Astrocyte (in vitro differentiated cells and primary cell): ENCODE data around the gene SIK3. TPM values are rescaled to one million over a fixed set of nuclear protein-coding genes. Genes with fewer than 3 reads are reported as not detected.
A peak's percentile ranks its signal among the peaks of the same experiment; 100 is the strongest.

ENCODE experiments used
- DNase-seq: peaks from one replicate; pipeline ENCODE4 v3.0.0-alpha.2; 2010; ENCODE audit warnings: low read depth
- FAIRE-seq: peaks from 2 replicates; lab custom pipeline; 2011; peaks lifted over from hg19 to GRCh38; lab: Jason Lieb, UNC
- H2AFZ ChIP-seq: 2 replicates; pipeline ENCODE4 v1.6.0; 2012; ENCODE audit warnings: low read depth, low read length, inconsistent platforms
- H3K27ac ChIP-seq: 2 replicates; pipeline ENCODE4 v1.5.1; 2011; ENCODE audit warnings: low read depth, low read length, inconsistent platforms
- H3K27me3 ChIP-seq: 2 replicates; pipeline ENCODE4 v1.6.0; 2011; ENCODE audit warnings: low read length, inconsistent platforms; ENCODE audit not compliant: insufficient read depth
- H3K36me3 ChIP-seq: 2 replicates; pipeline ENCODE4 v1.5.1; 2011; ENCODE audit warnings: low read length, inconsistent platforms; ENCODE audit not compliant: insufficient read depth
- H3K4me1 ChIP-seq: 2 replicates; pipeline ENCODE4 v1.5.1; 2011; ENCODE audit warnings: low read length, inconsistent platforms; ENCODE audit not compliant: insufficient read depth
- H3K4me2 ChIP-seq: 2 replicates; pipeline ENCODE4 v1.6.0; 2012; ENCODE audit warnings: low read length, inconsistent platforms
- H3K4me3 ChIP-seq: 2 replicates; pipeline ENCODE4 v1.5.1; 2011; ENCODE audit warnings: low read depth, mild to moderate bottlenecking, low read length, inconsistent platforms; ENCODE audit not compliant: insufficient read depth
- H3K79me2 ChIP-seq: 2 replicates; pipeline ENCODE4 v1.6.0; 2012; ENCODE audit warnings: mild to moderate bottlenecking, low read length, inconsistent platforms; ENCODE audit not compliant: insufficient read depth
- H3K9ac ChIP-seq: 2 replicates; pipeline ENCODE4 v1.6.0; 2012; ENCODE audit warnings: mild to moderate bottlenecking, low read length, inconsistent platforms
- H3K9me3 ChIP-seq: 2 replicates; pipeline ENCODE4 v1.5.1; 2012; ENCODE audit warnings: low read depth, mild to moderate bottlenecking, low read length, inconsistent platforms; ENCODE audit not compliant: insufficient read depth
- H4K20me1 ChIP-seq: 2 replicates; pipeline ENCODE4 v1.6.0; 2012; ENCODE audit warnings: low read length, inconsistent platforms; ENCODE audit not compliant: insufficient read depth
- H3K27ac Mint-ChIP-seq: one replicate; pipeline ENCODE4 v1.8.0; 2021; ENCODE audit warnings: mild to moderate bottlenecking, mixed read lengths; ENCODE audit not compliant: unreplicated experiment
- H3K27me3 Mint-ChIP-seq: one replicate; pipeline ENCODE4 v1.8.0; 2021; ENCODE audit warnings: low read depth, mixed read lengths; ENCODE audit not compliant: unreplicated experiment
- H3K36me3 Mint-ChIP-seq: one replicate; pipeline ENCODE4 v1.8.0; 2021; ENCODE audit warnings: low read depth, mixed read lengths; ENCODE audit not compliant: unreplicated experiment
- H3K4me1 Mint-ChIP-seq: one replicate; pipeline ENCODE4 v1.8.0; 2021; ENCODE audit warnings: low read depth, mixed read lengths; ENCODE audit not compliant: unreplicated experiment
- H3K4me3 Mint-ChIP-seq: one replicate; pipeline ENCODE4 v1.8.0; 2021; ENCODE audit warnings: mild to moderate bottlenecking, moderate library complexity, mixed read lengths; ENCODE audit not compliant: unreplicated experiment
- H3K9me3 Mint-ChIP-seq: one replicate; pipeline ENCODE4 v1.8.0; 2021; ENCODE audit warnings: mild to moderate bottlenecking, mixed read lengths; ENCODE audit not compliant: unreplicated experiment
- CTCF ChIP-seq: IDR thresholded peaks from 2 replicates; pipeline ENCODE4 v1.5.1; 2011; ENCODE audit warnings: low read depth, mild to moderate bottlenecking, inconsistent platforms, low read length, moderate library complexity; ENCODE audit not compliant: insufficient read depth
- EZH2 ChIP-seq: IDR thresholded peaks from 2 replicates; pipeline ENCODE4 v1.6.1; 2012; ENCODE audit warnings: mild to moderate bottlenecking, low read length, inconsistent platforms; ENCODE audit not compliant: insufficient read depth
- total RNA-seq: library from RNA; stranded (reverse); gene quantifications from 2 replicates; pipeline ENCODE4 v1.2.1, GENCODE V29; 2021

Gene SIK3
- total RNA-seq, 1 donor from 2014 or later: 34.4 TPM

- peaks cover 2% of the 10 kb centered on the region for H3K36me3 Mint-ChIP-seq
- Histone ChIP-seq H3K36me3 (no peaks in the 10 kb centered on the region), H3K79me2 (peaks cover 23% of the 10 kb centered on the region), H3K4me3 (no peak overlapping the region), H3K4me2 (no peak overlapping the region), H2AFZ (no peak overlapping the region), H3K9me3 (no peaks in the 10 kb centered on the region), H3K9ac (no peak overlapping the region), H3K27ac (no peak overlapping the region), H3K27me3 (no peaks in the 10 kb centered on the region), H4K20me1 (peaks cover 59% of the 10 kb centered on the region), H3K4me1 (no peaks in the 10 kb centered on the region)
- H3K4me1 Mint-ChIP-seq: peaks cover 39% of the 10 kb centered on the region
- DNase-seq: no peak
- no peak overlapping the region for H3K4me3 Mint-ChIP-seq
- H3K27ac Mint-ChIP-seq: no peak overlapping the region
- TF ChIP-seq EZH2 (no peak), CTCF (no peak)
- no peak for FAIRE-seq
- H3K27me3 Mint-ChIP-seq: no peaks in the 10 kb centered on the region
- no peaks in the 10 kb centered on the region for H3K9me3 Mint-ChIP-seq
Measured at GRCh38 chr11:117062498-117062897, 35.7 kb downstream of the SIK3 start.

DNA sequence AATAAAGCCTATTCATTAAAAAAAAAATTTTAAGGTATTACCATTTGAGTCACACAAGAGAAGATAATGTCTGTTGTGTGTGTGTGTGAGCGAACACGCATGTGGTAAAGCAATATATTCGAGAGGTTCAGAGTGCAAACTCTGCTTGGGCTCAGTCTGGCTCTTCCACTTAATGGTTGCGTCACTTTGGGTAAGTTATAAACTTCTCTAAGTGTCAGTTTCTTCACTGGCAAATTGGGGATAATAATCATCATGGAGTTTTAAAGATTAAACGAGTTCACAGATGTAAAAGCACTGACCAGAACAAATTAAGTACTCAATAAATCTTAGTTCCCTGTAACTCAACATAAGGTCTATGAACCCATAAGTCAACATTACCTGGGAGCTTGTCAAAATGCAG lies 37.0 kb downstream of the SIK3 start:
- Histone ChIP-seq H3K79me2 (peaks cover 22% of the 10 kb centered on the region), H3K9me3 (no peaks in the 10 kb centered on the region), H3K36me3 (no peaks in the 10 kb centered on the region), H4K20me1 (peaks cover 52% of the 10 kb centered on the region), H3K27ac (no peak overlapping the region), H2AFZ (no peak overlapping the region), H3K27me3 (no peaks in the 10 kb centered on the region), H3K4me1 (no peaks in the 10 kb centered on the region), H3K9ac (no peak overlapping the region), H3K4me2 (no peak overlapping the region), H3K4me3 (no peak overlapping the region)
- DNase-seq (no peak), FAIRE-seq (no peak)
- no peaks in the 10 kb centered on the region for H3K27me3 Mint-ChIP-seq
- peaks cover 2% of the 10 kb centered on the region for H3K36me3 Mint-ChIP-seq
- no peak for TF ChIP-seq EZH2
- TF ChIP-seq CTCF: no peak
- H3K4me1 Mint-ChIP-seq: peaks cover 39% of the 10 kb centered on the region
- H3K4me3 Mint-ChIP-seq: no peak overlapping the region
- no peaks in the 10 kb centered on the region for H3K9me3 Mint-ChIP-seq
- H3K27ac Mint-ChIP-seq: no peak overlapping the region

- no peak for DNase-seq
- Histone ChIP-seq H3K27me3 (no peaks in the 10 kb centered on the region), H3K36me3 (no peaks in the 10 kb centered on the region), H4K20me1 (peaks cover 59% of the 10 kb centered on the region), H3K4me3 (no peak overlapping the region), H3K9ac (no peak overlapping the region), H3K4me2 (no peak overlapping the region), H2AFZ (no peak overlapping the region), H3K9me3 (no peaks in the 10 kb centered on the region), H3K4me1 (no peaks in the 10 kb centered on the region), H3K79me2 (peaks cover 24% of the 10 kb centered on the region), H3K27ac (no peak overlapping the region)
- TF ChIP-seq EZH2: no peak
- TF ChIP-seq CTCF: no peak
- Mint-ChIP-seq H3K4me1 (peaks cover 39% of the 10 kb centered on the region), H3K27ac (peak overlapping the region; percentile 66), H3K36me3 (no peaks in the 10 kb centered on the region), H3K9me3 (no peaks in the 10 kb centered on the region), H3K27me3 (no peaks in the 10 kb centered on the region), H3K4me3 (no peak overlapping the region)
- no peak for FAIRE-seq
Measured at GRCh38 chr11:117059611-117060148, 38.5 kb downstream of the SIK3 start.
